Measurements from ENCODE around the gene TUBGCP3. TPM values are rescaled to one million over a fixed set of nuclear protein-coding genes. Genes with fewer than 3 reads are reported as not detected.

TUBGCP3 gene
- total RNA-seq, 2 donors from 2014 or later = 53.9 to 59.6 TPM

GRCh38 chr13:112447306-112447705 is 140.6 kb downstream of the TUBGCP3 start:
- no peaks in the 10 kb centered on the region for H3K9me3 Mint-ChIP-seq
- ATAC-seq (replicated peaks in 1 of 2) = no peak
- peaks cover 16% of the 10 kb centered on the region for H3K27me3 Mint-ChIP-seq (ENCODE audit: low read depth)
- peaks cover 6% of the 10 kb centered on the region for H3K4me1 Mint-ChIP-seq (ENCODE audit: low read depth)
- H3K27ac Mint-ChIP-seq = no peak overlapping the region
- no peak for DNase-seq
- no peak overlapping the region for H3K4me3 Mint-ChIP-seq
- H3K36me3 Mint-ChIP-seq (ENCODE audit: insufficient read depth in 2 of 2) = no peaks in the 10 kb centered on the region

- Mint-ChIP-seq H3K27ac (no peak overlapping the region), H3K4me3 (no peak overlapping the region), H3K36me3 (ENCODE audit: insufficient read depth in 2 of 2) (no peaks in the 10 kb centered on the region), H3K27me3 (ENCODE audit: low read depth) (peaks cover 16% of the 10 kb centered on the region), H3K9me3 (no peaks in the 10 kb centered on the region), H3K4me1 (ENCODE audit: low read depth) (peaks cover 6% of the 10 kb centered on the region)
- no peak for DNase-seq
- no peak for ATAC-seq (replicated peaks in 1 of 2)
These were observed 141.1 kb downstream of the TUBGCP3 start for GRCh38 chr13:112446867-112447266.

GRCh38 chr13:112446347-112446861 is 141.5 kb downstream of the TUBGCP3 start:
- peaks cover 6% of the 10 kb centered on the region for H3K4me1 Mint-ChIP-seq (ENCODE audit: low read depth)
- no peak for DNase-seq
- no peaks in the 10 kb centered on the region for H3K9me3 Mint-ChIP-seq
- no peak for ATAC-seq (replicated peaks in 1 of 2)
- H3K27me3 Mint-ChIP-seq (ENCODE audit: low read depth) = peaks cover 16% of the 10 kb centered on the region
- no peaks in the 10 kb centered on the region for H3K36me3 Mint-ChIP-seq (ENCODE audit: insufficient read depth in 2 of 2)
- H3K27ac Mint-ChIP-seq = no peak overlapping the region
- H3K4me3 Mint-ChIP-seq = no peak overlapping the region

- ATAC-seq (replicated peaks in 1 of 2) = no peak
- Mint-ChIP-seq H3K9me3 (no peaks in the 10 kb centered on the region), H3K27me3 (ENCODE audit: low read depth) (peaks cover 16% of the 10 kb centered on the region), H3K27ac (no peak overlapping the region), H3K4me1 (ENCODE audit: low read depth) (peaks cover 6% of the 10 kb centered on the region), H3K36me3 (ENCODE audit: insufficient read depth in 2 of 2) (no peaks in the 10 kb centered on the region), H3K4me3 (no peak overlapping the region)
- no peak for DNase-seq
These were observed 142.3 kb downstream of the TUBGCP3 start for GRCh38 chr13:112445411-112446271.

GRCh38 chr13:112444416-112445399 is 143.2 kb downstream of the TUBGCP3 start:
- Mint-ChIP-seq H3K4me3 (no peak overlapping the region), H3K27ac (no peak overlapping the region), H3K36me3 (ENCODE audit: insufficient read depth in 2 of 2) (no peaks in the 10 kb centered on the region), H3K27me3 (ENCODE audit: low read depth) (peaks cover 16% of the 10 kb centered on the region), H3K9me3 (no peaks in the 10 kb centered on the region), H3K4me1 (ENCODE audit: low read depth) (peaks cover 6% of the 10 kb centered on the region)
- DNase-seq (no peak), ATAC-seq (replicated peaks in 1 of 2) (peak in 1 of 2 donors; percentile 11)

- Mint-ChIP-seq H3K36me3 (ENCODE audit: insufficient read depth in 2 of 2) (no peaks in the 10 kb centered on the region), H3K4me3 (no peak overlapping the region), H3K9me3 (no peaks in the 10 kb centered on the region), H3K27ac (no peak overlapping the region), H3K27me3 (ENCODE audit: low read depth) (peaks cover 16% of the 10 kb centered on the region), H3K4me1 (ENCODE audit: low read depth) (peaks cover 6% of the 10 kb centered on the region)
- ATAC-seq (replicated peaks in 1 of 2) (peak; percentile 72 to 78), DNase-seq (peak; percentile 67 to 75)
These were observed 144.0 kb downstream of the TUBGCP3 start for GRCh38 chr13:112443995-112444311.

- Mint-ChIP-seq H3K9me3 (peaks cover 0 to under 1% of the 10 kb centered on the region in 2 donors), H3K4me1 (ENCODE audit: low read depth) (peaks cover 6% of the 10 kb centered on the region), H3K4me3 (no peak overlapping the region), H3K27ac (no peak overlapping the region), H3K36me3 (ENCODE audit: insufficient read depth in 2 of 2) (peaks cover 0 to 1% of the 10 kb centered on the region in 2 donors), H3K27me3 (ENCODE audit: low read depth) (peaks cover 16% of the 10 kb centered on the region)
- no peak for ATAC-seq (replicated peaks in 1 of 2)
- peak in 1 of 2 donors; percentile 18 for DNase-seq
These were observed 144.6 kb downstream of the TUBGCP3 start for GRCh38 chr13:112443191-112443994.

- no peak for DNase-seq
These were observed 145.4 kb downstream of the TUBGCP3 start for GRCh38 chr13:112442483-112443090.

GRCh38 chr13:112441779-112442310 is 146.1 kb downstream of the TUBGCP3 start:
- no peak for ATAC-seq (replicated peaks in 1 of 2)
- no peak for DNase-seq
- H3K27ac Mint-ChIP-seq = no peak overlapping the region
- H3K27me3 Mint-ChIP-seq (ENCODE audit: low read depth) = peaks cover 16% of the 10 kb centered on the region
- peaks cover 4 to 6% of the 10 kb centered on the region in 2 donors for H3K9me3 Mint-ChIP-seq
- peaks cover 6% of the 10 kb centered on the region for H3K4me1 Mint-ChIP-seq (ENCODE audit: low read depth)
- H3K36me3 Mint-ChIP-seq (ENCODE audit: insufficient read depth in 2 of 2) = peaks cover 4% of the 10 kb centered on the region in 2 donors
- H3K4me3 Mint-ChIP-seq = no peak overlapping the region

More at GRCh38 chr13:112442483-112443090, 145.4 kb downstream of the TUBGCP3 start:
- peaks cover 6% of the 10 kb centered on the region for H3K4me1 Mint-ChIP-seq (ENCODE audit: low read depth)
- no peak overlapping the region for H3K27ac Mint-ChIP-seq
- no peak overlapping the region for H3K4me3 Mint-ChIP-seq
- H3K36me3 Mint-ChIP-seq (ENCODE audit: insufficient read depth in 2 of 2) = peaks cover 4% of the 10 kb centered on the region in 2 donors
- peaks cover 4 to 6% of the 10 kb centered on the region in 2 donors for H3K9me3 Mint-ChIP-seq
- peaks cover 16% of the 10 kb centered on the region for H3K27me3 Mint-ChIP-seq (ENCODE audit: low read depth)
- no peak for ATAC-seq (replicated peaks in 1 of 2)

GRCh38 chr13:112441226-112441625 is 146.7 kb downstream of the TUBGCP3 start:
- Mint-ChIP-seq H3K27ac (no peak overlapping the region), H3K27me3 (ENCODE audit: low read depth) (peaks cover 16% of the 10 kb centered on the region), H3K9me3 (peaks cover 4 to 6% of the 10 kb centered on the region in 2 donors), H3K4me1 (ENCODE audit: low read depth) (peaks cover 6% of the 10 kb centered on the region), H3K36me3 (ENCODE audit: insufficient read depth in 2 of 2) (peaks cover 4% of the 10 kb centered on the region in 2 donors), H3K4me3 (no peak overlapping the region)
- no peak for DNase-seq
- ATAC-seq (replicated peaks in 1 of 2) = no peak

GRCh38 chr13:112438515-112438914 is 149.4 kb downstream of the TUBGCP3 start:
- Mint-ChIP-seq H3K4me1 (ENCODE audit: low read depth) (peaks cover 5% of the 10 kb centered on the region), H3K27me3 (ENCODE audit: low read depth) (peaks cover 7% of the 10 kb centered on the region)
- no peak for ATAC-seq (replicated peaks in 1 of 2)

GRCh38 chr13:112438094-112438493 is 149.9 kb downstream of the TUBGCP3 start:
- ATAC-seq (replicated peaks in 1 of 2) (no peak), DNase-seq (no peak)
- Mint-ChIP-seq H3K36me3 (ENCODE audit: insufficient read depth in 2 of 2) (peaks cover 4% of the 10 kb centered on the region in 2 donors), H3K27ac (no peak overlapping the region), H3K4me1 (ENCODE audit: low read depth) (peaks cover 1% of the 10 kb centered on the region), H3K27me3 (ENCODE audit: low read depth) (peaks cover 3% of the 10 kb centered on the region), H3K4me3 (no peak overlapping the region), H3K9me3 (peaks cover 4 to 6% of the 10 kb centered on the region in 2 donors)

More at GRCh38 chr13:112438515-112438914, 149.4 kb downstream of the TUBGCP3 start:
- peaks cover 4% of the 10 kb centered on the region in 2 donors for H3K36me3 Mint-ChIP-seq (ENCODE audit: insufficient read depth in 2 of 2)
- H3K9me3 Mint-ChIP-seq = peaks cover 4 to 6% of the 10 kb centered on the region in 2 donors
- no peak for DNase-seq
- H3K4me3 Mint-ChIP-seq = no peak overlapping the region
- H3K27ac Mint-ChIP-seq = no peak overlapping the region

Measured in activated T-cell treated with anti-CD3 and anti-CD28 coated beads, Interleukin-2, amount 50 U/mL, for 72 hours (primary cell).